ENCODE results near the gene CREB3L2. TPM values are rescaled to one million over a fixed set of nuclear protein-coding genes. Genes with fewer than 3 reads are reported as not detected.
"Not testable (repeated sequence)": the region's sequence is repeated elsewhere in the genome, so short reads cannot be mapped to it uniquely, and the experiment has no call there.

CREB3L2 gene
- polyA plus RNA-seq, 3 donors: 7.9 to 14.1 (median 11.5) TPM

DNA sequence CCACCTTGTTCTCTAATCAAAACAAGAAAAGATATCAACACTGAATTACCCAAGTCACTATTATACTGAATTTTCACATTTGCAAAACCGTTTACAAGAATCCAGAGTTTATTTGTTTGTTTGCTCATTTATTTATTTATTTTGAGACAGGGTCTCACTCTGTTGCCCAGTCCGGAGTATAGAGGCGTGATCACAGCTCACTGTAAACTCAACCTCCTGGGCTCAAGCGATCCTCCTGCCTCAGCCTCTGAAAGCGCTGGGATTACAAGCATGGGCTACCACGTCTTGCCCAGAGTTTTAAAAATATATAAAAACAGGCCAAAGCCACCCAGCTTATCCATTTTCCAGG lies 8.5 kb downstream of the CREB3L2 start:
- no peak overlapping the region for H3K27ac ChIP-seq (ENCODE audit: low read depth, low read length)
- 89 to 92% (median 92%) methylated on average over 6 of the region's 6 CpGs for WGBS, 3 donors

- H3K27ac ChIP-seq (ENCODE audit: low read depth, low read length): no peak overlapping the region
- 36 to 55% (median 37%) methylated on average over 5 of the region's 5 CpGs for WGBS, 3 donors
These were observed 9.1 kb downstream of the CREB3L2 start for GRCh38 chr7:137992550-137993394.

DNA sequence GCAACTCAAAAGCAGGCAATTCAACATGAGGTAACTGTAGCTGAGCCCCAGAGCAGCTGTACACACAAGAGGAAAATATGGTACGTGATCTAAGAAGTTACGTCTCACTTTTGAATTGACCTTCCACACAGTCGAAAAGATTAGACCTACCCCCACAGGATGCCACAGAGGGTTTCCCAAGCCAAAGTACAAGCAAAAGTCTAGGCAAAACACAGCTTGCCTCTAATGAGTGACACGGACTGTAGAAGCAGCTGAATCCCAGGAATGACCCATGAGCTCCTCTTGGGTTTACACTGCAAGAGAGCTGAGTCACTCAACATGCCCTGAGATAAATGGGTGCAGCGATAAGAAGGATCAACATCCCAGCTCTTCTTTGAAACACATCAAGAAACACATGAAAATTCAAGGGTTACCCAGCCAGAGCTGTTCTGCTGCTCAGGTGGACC lies 9.8 kb downstream of the CREB3L2 start:
- WGBS, 3 donors: 19 to 62% (median 41%) methylated on average over 5 of the region's 5 CpGs
- H3K27ac ChIP-seq (ENCODE audit: low read depth, low read length): no peak overlapping the region

DNA sequence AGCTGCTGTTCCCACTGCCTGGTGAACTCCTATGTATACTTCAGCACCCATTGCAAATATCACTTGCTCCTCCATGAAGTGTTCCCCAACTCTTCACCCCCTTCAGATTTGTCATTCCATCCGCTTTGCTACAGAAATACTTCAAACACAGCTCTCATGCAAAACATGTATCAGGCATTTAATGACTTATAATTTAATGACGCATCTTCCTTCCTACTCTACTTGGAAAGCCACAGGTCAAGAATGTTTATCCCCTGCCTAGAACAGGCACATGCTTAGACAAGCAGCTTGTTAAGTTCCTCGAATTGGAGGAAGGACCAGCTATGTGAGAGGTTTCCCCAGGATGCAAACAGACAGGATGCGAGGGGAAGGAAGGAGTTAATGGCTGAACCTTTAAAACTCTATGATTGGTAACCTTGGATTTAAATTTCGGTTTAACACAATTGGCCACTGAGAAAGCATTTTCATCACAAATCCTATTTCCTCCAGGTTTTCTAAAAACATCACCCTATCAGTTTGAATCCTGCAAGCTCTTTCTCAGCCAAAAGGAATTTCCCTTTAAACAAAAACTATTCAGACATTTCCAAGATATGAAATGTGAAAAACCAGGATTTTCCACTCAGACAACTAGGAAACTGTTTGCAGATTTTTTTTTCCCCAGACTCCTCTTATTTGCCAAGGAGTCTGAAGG lies 11.5 kb downstream of the CREB3L2 start:
- peak overlapping the region; percentile 58 for H3K27ac ChIP-seq (ENCODE audit: low read depth, low read length)
- WGBS, 3 donors: 34 to 58% (median 42%) methylated on average over 5 of the region's 5 CpGs

DNA sequence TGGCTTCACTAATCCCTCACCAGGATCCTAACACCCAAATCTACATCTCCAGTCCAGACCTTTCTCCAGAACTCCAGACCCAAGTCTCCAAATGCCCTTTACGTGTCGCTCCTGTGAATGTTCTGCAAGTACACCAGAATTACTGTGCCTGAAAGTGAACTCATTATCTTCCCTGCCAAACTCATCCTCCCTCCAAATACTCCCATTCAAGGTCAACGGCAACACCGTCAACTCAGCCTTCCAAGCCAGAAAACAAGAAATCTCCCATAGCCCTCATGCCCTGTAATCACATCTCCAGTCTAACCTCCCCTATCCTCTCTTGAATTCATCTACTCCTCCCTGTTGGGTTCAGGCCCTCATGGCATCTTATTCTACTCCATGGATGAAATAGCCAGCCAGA lies 12.3 kb downstream of the CREB3L2 start:
- no peak overlapping the region for H3K27ac ChIP-seq (ENCODE audit: low read depth, low read length)
- WGBS, 3 donors: 56 to 81% (median 68%) methylated on average over 4 of the region's 4 CpGs

GRCh38 chr7:137989094-137989493 lies 12.8 kb downstream of the CREB3L2 start:
- no peak overlapping the region for H3K27ac ChIP-seq (ENCODE audit: low read depth, low read length)
- 65 to 78% (median 70%) methylated on average over 7 of the region's 7 CpGs for WGBS, 3 donors

- WGBS, 3 donors: 43 to 61% (median 61%) methylated on average over 4 of the region's 4 CpGs
- H3K27ac ChIP-seq (ENCODE audit: low read depth, low read length): no peak overlapping the region
These were observed 13.9 kb downstream of the CREB3L2 start for GRCh38 chr7:137987968-137988367.

DNA sequence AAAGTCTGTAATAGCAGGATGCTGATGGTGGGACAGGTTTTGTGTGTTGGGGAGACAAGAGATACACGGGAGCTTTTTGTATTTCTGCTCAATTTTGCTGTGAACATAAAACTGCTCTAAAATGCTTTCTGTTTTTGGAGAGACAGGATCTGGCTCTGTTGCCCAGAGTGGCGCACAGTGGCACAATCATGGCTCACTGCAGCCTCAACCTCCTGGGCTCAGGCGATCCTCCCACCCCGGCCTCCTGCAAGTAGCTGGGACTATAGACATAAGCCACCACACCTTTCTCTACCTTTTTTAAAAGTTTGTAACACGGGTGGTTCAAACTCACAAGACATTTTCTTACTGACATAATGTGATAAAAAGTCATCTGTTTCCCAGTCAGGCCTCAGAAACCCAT lies 14.3 kb downstream of the CREB3L2 start:
- no peak overlapping the region for H3K27ac ChIP-seq (ENCODE audit: low read depth, low read length)

DNA sequence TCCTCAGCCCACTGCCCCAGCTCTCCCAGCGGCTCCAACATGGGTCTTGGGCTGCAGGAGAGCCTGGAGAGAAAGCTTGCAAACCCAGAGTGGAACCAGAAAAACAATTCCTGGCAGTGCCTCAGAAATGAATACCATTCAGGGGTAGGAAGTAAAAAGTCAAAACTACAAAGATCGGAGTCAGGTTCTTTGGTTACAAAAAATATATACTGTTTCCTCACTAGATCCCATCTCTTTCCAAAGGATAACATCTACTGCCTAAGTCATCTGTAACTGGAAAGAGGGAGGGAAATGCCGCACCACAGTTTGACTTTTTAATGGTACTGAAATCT lies 14.9 kb downstream of the CREB3L2 start:
- 84 to 86% (median 84%) methylated on average over 3 of the region's 3 CpGs for WGBS, 3 donors
- no peak overlapping the region for H3K27ac ChIP-seq (ENCODE audit: low read depth, low read length)

More for the DNA sequence above, 14.3 kb downstream of the CREB3L2 start:
- WGBS, 3 donors: 83 to 87% (median 84%) methylated on average over 5 of the region's 5 CpGs

- WGBS, 3 donors: 52 to 60% (median 60%) methylated on average over 14 of the region's 14 CpGs
- H3K27ac ChIP-seq (ENCODE audit: low read depth, low read length): no peak overlapping the region
These were observed 15.5 kb downstream of the CREB3L2 start for GRCh38 chr7:137986252-137987017.

GRCh38 chr7:137985897-137986251 lies 16.0 kb downstream of the CREB3L2 start:
- 81 to 86% (median 85%) methylated on average over 3 of the region's 3 CpGs for WGBS, 3 donors
- H3K27ac ChIP-seq (ENCODE audit: low read depth, low read length): no peak overlapping the region

DNA sequence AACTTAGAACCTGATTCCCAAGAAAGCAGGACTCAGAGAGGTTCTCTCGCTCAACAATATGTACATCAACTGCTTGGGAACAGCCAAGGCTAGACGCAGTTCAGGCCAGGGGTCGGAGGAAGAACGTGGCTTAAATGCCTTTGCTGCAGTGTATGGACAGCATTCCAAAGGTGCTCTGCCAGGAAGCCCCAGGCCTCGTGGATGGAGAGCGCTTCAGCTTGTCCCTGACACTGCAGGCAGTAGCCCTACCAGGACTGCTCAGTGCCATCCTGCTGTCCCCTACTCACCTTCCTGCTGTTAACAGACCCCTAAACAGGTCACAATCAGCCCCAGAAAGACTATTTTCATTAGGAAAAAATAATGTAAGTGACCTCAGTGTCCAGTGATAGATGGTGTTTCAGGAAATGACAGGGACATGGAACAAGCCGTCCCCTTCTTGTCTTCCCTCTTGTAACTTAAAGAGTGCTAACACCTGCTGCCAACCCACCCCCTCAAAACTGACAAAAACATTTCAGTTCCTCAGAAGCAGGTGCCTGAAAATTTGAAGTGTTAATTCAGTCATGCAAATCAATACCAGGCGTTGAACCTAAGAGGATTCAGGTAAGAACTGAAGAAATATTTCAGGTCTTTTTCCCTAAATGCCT lies 16.5 kb downstream of the CREB3L2 start:
- WGBS, 3 donors: 60 to 80% (median 73%) methylated on average over 8 of the region's 8 CpGs
- no peak overlapping the region for H3K27ac ChIP-seq (ENCODE audit: low read depth, low read length)

DNA sequence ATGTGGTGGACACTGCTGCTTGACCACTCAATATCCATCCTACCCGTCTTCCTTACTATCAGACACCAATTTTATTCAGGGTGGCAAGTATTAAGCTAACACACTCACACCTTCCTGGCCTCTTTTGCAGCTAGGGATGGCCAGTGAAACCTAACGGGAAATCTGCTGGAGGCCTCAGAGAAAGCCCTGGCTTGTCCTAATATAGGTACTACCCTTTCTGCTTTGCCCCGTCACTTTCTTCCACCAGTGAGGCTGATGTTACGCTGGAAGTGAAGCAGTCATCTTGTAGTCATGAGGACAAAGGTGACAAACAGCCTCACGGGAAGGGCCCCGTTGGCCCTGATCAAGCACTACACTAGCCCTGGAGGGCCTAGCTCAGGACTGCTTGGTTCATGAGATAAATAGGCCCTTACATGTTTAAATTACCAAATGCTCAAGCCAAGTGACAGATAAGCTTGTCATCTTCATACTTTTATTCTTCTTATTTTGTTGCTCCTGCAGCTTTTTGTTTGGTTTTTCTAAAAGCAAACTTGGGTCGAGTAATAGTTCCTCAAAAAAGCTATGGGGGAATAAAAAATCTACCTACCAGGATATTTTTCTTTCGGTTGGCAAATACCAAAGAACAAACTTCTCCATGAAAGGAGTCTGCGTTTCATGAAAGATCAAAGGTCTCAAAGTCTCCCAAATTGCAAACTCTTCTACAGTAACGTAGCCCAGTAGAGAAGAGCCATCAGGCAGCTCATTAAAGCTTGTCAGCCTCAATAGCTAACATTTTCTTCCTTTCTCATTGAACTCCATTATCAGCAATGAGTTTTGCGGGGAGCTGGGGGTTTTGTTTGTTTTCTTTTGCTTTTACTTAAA lies 17.5 kb downstream of the CREB3L2 start:
- no peak overlapping the region for H3K27ac ChIP-seq (ENCODE audit: low read depth, low read length)
- WGBS, 3 donors: 77 to 86% (median 82%) methylated on average over 11 of the region's 11 CpGs

DNA sequence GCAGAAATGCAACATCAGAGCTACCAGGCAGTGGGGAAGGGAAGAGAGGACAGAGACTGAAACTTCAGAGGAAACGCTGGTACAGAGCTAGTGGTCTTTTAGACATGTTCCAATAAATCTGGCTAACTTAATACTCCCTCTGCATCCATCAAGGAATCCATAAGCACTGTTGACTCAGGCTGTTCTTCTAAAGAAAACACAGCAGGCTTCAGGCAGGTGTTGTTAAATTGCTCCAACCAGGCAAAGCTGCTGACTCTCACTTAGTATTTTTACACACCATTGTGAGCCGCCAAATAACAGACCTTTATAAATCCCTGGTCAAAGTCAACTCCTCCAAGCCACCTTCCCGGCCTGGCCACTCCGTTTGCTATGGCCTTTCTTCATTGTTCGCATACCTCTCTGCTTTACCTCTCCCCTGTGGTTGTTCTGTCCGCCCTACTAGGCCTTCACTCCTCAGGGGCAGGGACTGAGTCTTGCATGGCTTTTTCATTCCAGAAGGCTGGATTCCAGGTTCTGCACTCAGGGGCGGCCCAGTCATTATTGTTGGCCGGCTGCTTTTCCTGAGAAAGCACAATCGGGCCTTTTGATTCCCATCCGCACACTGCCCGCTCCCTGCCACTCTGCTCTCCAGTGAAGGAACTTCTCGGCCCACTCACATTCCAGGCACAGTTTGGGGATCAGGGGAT lies 18.4 kb downstream of the CREB3L2 start:
- H3K27ac ChIP-seq (ENCODE audit: low read depth, low read length): no peak overlapping the region
- WGBS, 3 donors: 67 to 82% (median 79%) methylated on average over 12 of the region's 12 CpGs

DNA sequence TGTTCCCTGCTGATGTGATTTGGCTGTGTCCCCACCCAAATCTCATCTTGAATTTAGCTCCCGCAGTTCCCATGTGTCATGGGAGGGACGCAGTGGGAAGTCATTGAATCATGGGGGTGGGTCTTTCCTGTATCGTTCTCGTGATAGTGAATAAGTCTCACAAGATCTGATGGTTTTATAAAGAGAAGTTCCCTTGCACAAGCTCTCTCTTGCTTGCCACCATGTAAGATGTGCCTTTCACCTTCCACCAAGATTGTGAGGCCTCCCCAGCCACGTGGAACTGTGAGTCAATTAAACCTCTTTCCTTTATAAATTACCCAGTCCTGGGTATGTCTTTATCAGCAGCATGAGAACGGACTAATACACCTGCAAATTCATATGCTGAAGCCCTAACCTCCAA lies 19.5 kb downstream of the CREB3L2 start:
- not testable (repeated sequence) for H3K27ac ChIP-seq (ENCODE audit: low read depth, low read length)
- 91 to 96% (median 94%) methylated on average over 6 of the region's 6 CpGs for WGBS, 3 donors

DNA sequence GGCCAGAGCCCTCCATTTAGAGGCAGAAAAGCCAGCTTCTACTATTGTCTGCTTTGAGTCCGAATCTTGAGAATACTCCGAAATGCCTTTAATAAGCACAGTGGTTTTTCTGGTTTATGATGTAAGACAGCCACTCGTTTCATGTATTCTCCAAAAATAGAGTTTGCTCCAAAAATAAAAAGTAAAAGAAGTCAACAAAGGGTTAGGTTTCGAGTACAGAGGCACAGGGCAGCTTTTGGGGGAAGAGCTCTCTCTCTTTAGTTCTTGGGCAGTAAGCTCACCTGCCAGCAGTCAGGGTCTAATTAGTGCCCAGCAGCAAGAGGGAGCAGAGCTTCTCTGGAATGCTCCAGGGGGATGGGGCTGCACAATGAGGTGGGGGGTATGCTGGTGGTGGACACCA lies 20.2 kb downstream of the CREB3L2 start:
- H3K27ac ChIP-seq (ENCODE audit: low read depth, low read length): no peak overlapping the region
- WGBS, 3 donors: 56 to 74% (median 62%) methylated on average over 4 of the region's 4 CpGs

DNA sequence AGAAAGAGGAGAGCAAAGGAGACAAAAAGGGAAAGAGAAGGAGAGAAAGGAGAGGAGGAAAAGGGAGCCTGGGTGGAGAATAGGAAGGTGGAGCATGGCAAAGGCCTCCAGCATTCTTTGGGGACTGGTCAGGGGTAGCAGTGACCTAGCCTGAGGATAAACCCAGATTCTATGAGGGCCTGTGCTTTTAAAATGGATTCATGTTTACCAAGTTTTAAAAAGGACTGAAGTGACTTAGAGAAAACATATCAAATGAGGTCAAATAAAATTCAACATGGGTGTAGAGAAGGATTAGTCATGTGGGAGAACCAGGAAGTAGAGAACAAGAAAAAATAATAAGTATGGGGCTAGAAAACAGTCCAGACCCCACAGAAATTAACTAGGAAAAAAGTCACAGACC lies 20.7 kb downstream of the CREB3L2 start:
- no peak overlapping the region for H3K27ac ChIP-seq (ENCODE audit: low read depth, low read length)

Data from adipose tissue (tissue), 3 donors.